ENCODE measurements around the gene CD200. TPM values are rescaled to one million over a fixed set of nuclear protein-coding genes. Genes with fewer than 3 reads are reported as not detected.

Gene CD200
- total and polyA plus RNA-seq, 7 donors, result 0.59 to 1.5 (median 0.68) TPM

DNA sequence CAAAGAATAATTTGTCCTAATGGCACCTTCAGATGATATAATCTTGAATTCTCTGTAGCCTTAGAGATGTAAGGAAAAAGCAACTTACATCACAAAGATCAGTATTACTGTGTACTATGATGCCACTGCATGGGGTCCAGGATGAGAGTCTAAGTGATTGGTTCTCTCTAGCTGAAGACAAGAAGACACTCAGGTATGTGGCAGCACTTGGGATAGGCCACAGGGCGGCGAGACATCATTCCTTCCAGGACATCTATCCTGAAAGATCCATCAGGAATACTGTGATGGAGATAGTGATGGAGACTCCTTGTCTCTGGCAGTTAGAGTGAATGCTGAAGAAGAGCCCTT, 2.5 kb downstream of the CD200 start:
- Histone ChIP-seq H3K4me1 (no peaks in the 10 kb centered on the region), H3K27ac (no peak overlapping the region), H3K27me3 (ENCODE audit: insufficient read depth in 3 of 3, low read length in 2 of 3) (peaks cover 0 to 3% (median 0%) of the 10 kb centered on the region in 3 donors), H3K9me3 (no peaks in the 10 kb centered on the region), H3K36me3 (ENCODE audit: insufficient read depth in 1 of 2, low read depth in 1 of 2) (no peaks in the 10 kb centered on the region), H3K4me3 (no peak overlapping the region)
- 95 to 100% (median 97%) methylated on average over 2 of the region's 2 CpGs for WGBS, 3 donors
- ATAC-seq (no peak), DNase-seq (no peak)
- intact Hi-C loops (cut with DNase I), result no loop called here
- TF ChIP-seq, protein P1, sequence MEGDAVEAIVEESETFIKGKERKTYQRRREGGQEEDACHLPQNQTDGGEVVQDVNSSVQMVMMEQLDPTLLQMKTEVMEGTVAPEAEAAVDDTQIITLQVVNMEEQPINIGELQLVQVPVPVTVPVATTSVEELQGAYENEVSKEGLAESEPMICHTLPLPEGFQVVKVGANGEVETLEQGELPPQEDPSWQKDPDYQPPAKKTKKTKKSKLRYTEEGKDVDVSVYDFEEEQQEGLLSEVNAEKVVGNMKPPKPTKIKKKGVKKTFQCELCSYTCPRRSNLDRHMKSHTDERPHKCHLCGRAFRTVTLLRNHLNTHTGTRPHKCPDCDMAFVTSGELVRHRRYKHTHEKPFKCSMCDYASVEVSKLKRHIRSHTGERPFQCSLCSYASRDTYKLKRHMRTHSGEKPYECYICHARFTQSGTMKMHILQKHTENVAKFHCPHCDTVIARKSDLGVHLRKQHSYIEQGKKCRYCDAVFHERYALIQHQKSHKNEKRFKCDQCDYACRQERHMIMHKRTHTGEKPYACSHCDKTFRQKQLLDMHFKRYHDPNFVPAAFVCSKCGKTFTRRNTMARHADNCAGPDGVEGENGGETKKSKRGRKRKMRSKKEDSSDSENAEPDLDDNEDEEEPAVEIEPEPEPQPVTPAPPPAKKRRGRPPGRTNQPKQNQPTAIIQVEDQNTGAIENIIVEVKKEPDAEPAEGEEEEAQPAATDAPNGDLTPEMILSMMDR (IDR thresholded peaks at IDR 0.05), result no peak

GRCh38 chr3:112338021-112338726, 5.2 kb downstream of the CD200 start:
- Histone ChIP-seq H3K4me1 (no peaks in the 10 kb centered on the region), H3K27me3 (ENCODE audit: insufficient read depth in 3 of 3, low read length in 2 of 3) (peaks cover 0 to 3% (median 0%) of the 10 kb centered on the region in 3 donors), H3K27ac (no peak overlapping the region), H3K9me3 (no peaks in the 10 kb centered on the region), H3K36me3 (ENCODE audit: insufficient read depth in 1 of 2, low read depth in 1 of 2) (no peaks in the 10 kb centered on the region), H3K4me3 (no peak overlapping the region)
- intact Hi-C loops (cut with DNase I), result no loop called here
- 68 to 78% (median 69%) methylated on average over 6 of the region's 6 CpGs for WGBS, 3 donors
- DNase-seq (no peak), ATAC-seq (no peak)
- TF ChIP-seq, protein P1 (IDR thresholded peaks at IDR 0.05), result no peak

- DNase-seq (no peak), ATAC-seq (no peak)
- Histone ChIP-seq H3K4me3 (no peak overlapping the region), H3K36me3 (ENCODE audit: insufficient read depth in 1 of 2, low read depth in 1 of 2) (no peaks in the 10 kb centered on the region), H3K9me3 (no peaks in the 10 kb centered on the region), H3K27me3 (ENCODE audit: insufficient read depth in 3 of 3, low read length in 2 of 3) (no peaks in the 10 kb centered on the region), H3K4me1 (no peaks in the 10 kb centered on the region), H3K27ac (no peak overlapping the region)
- 41 to 72% (median 49%) methylated on average over 2 of the region's 2 CpGs for WGBS, 3 donors
- TF ChIP-seq, protein P1 (IDR thresholded peaks at IDR 0.05), result no peak
- intact Hi-C loops (cut with DNase I), result no loop called here
Observed at GRCh38 chr3:112338727-112339056, 5.7 kb downstream of the CD200 start.

GRCh38 chr3:112339134-112339533, 6.2 kb downstream of the CD200 start:
- H3K27me3 ChIP-seq (ENCODE audit: insufficient read depth in 3 of 3, low read length in 2 of 3), result no peaks in the 10 kb centered on the region
- TF ChIP-seq, protein P1 (IDR thresholded peaks at IDR 0.05), result no peak
- no peak for DNase-seq
- H3K4me1 ChIP-seq, result no peaks in the 10 kb centered on the region
- no peak overlapping the region for H3K4me3 ChIP-seq
- no peak overlapping the region for H3K27ac ChIP-seq
- no peaks in the 10 kb centered on the region for H3K9me3 ChIP-seq
- intact Hi-C loops (cut with DNase I), result no loop called here
- no peak for ATAC-seq
- H3K36me3 ChIP-seq (ENCODE audit: insufficient read depth in 1 of 2, low read depth in 1 of 2), result no peaks in the 10 kb centered on the region

DNA sequence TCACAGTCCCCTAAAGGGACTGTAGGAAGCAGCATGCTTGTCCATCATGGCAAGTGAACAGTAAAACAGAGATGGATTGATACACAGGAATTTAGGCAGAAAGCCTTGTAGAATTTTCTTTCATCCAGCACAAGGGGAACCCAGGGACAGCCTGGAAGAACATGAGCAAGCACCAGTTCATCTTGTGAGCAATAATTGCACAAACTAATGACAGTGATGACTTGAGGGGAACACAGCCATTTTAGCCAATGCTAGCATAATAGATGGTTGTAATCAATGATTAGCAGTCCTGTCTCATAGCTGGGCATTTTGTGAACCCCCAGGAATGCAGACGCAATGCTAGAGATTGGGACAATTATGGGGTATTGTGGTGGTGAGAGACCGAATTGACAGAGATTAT, 6.7 kb downstream of the CD200 start:
- Histone ChIP-seq H3K27ac (no peak overlapping the region), H3K27me3 (ENCODE audit: insufficient read depth in 3 of 3, low read length in 2 of 3) (no peaks in the 10 kb centered on the region), H3K9me3 (no peaks in the 10 kb centered on the region), H3K4me1 (no peaks in the 10 kb centered on the region), H3K36me3 (ENCODE audit: insufficient read depth in 1 of 2, low read depth in 1 of 2) (no peaks in the 10 kb centered on the region), H3K4me3 (no peak overlapping the region)
- DNase-seq, result no peak
- TF ChIP-seq, protein P1 (IDR thresholded peaks at IDR 0.05), result no peak
- WGBS, 3 donors, result 91 to 94% (median 93%) methylated on average over 2 of the region's 2 CpGs
- intact Hi-C loops (cut with DNase I), result no loop called here
- ATAC-seq, result no peak

Data from psoas muscle (tissue), 8 donors.